OCI-LY1 (cell line): ENCODE results near the gene SGO2.

Source experiments
- H2AFZ ChIP-seq: fragments of 200-600 bp; sonication (generic), shearing (Covaris generic); 2 replicates; pipeline ENCODE4 v1.6.0; 2014; ENCODE audit warnings: antibody characterized with exemption, mild to moderate bottlenecking, low read length
- H3F3A ChIP-seq: fragments of 200-600 bp; sonication (generic), shearing (Covaris generic); 2 replicates; pipeline ENCODE4 v1.6.0; 2014; ENCODE audit warnings: mild to moderate bottlenecking, antibody characterized with exemption, low read length, moderate library complexity; ENCODE audit not compliant: insufficient read depth
- H3K27ac ChIP-seq: fragments of 200-600 bp; sonication (generic); 2 replicates; pipeline ENCODE4 v1.5.1; 2014; ENCODE audit warnings: low read length, mixed run types, mild to moderate bottlenecking, low read depth; ENCODE audit not compliant: poor library complexity, severe bottlenecking
- H3K27me3 ChIP-seq: fragments of 200-600 bp; sonication (generic); 2 replicates; pipeline ENCODE4 v1.6.0; 2014; ENCODE audit warnings: antibody characterized with exemption, mild to moderate bottlenecking, low read length, moderate library complexity; ENCODE audit not compliant: insufficient read depth
- H3K36me3 ChIP-seq: fragments of 200-600 bp; sonication (generic); 2 replicates; pipeline ENCODE4 v1.6.1; 2014; ENCODE audit warnings: mild to moderate bottlenecking, antibody characterized with exemption, low read length, moderate library complexity, mixed read lengths; ENCODE audit not compliant: insufficient read depth
- H3K4me1 ChIP-seq: fragments of 200-600 bp; sonication (generic); 2 replicates; pipeline ENCODE4 v1.5.1; 2014; ENCODE audit warnings: mild to moderate bottlenecking, low read length, moderate library complexity; ENCODE audit not compliant: insufficient read depth, severe bottlenecking
- H3K4me2 ChIP-seq: fragments of 200-600 bp; sonication (generic), shearing (Covaris generic); 2 replicates; pipeline ENCODE4 v1.6.1; 2014; ENCODE audit warnings: low read length
- H3K4me3 ChIP-seq: fragments of 200-600 bp; sonication (generic); 2 replicates; pipeline ENCODE4 v1.5.1; 2014; ENCODE audit warnings: low read length, low read depth, mild to moderate bottlenecking, mixed read lengths; ENCODE audit not compliant: poor library complexity, severe bottlenecking
- H3K79me2 ChIP-seq: fragments of 200-600 bp; shearing (Covaris generic); 2 replicates; pipeline ENCODE4 v1.6.1; 2016; ENCODE audit warnings: mixed run types, low read length, mixed read lengths; ENCODE audit not compliant: insufficient read depth
- H3K9ac ChIP-seq: fragments of 200-600 bp; sonication (generic), shearing (Covaris generic); 2 replicates; pipeline ENCODE4 v1.6.1; 2014; ENCODE audit warnings: mild to moderate bottlenecking, low read length, mixed read lengths
- H3K9me2 ChIP-seq: fragments of 200-600 bp; sonication (generic), shearing (Covaris generic); 2 replicates; pipeline ENCODE4 v1.6.1; 2014; ENCODE audit warnings: low read depth, mild to moderate bottlenecking, low read length, mixed read lengths
- H3K9me3 ChIP-seq: fragments of 200-600 bp; shearing (Covaris generic); 2 replicates; pipeline ENCODE4 v1.6.1; 2014; ENCODE audit warnings: low read length, mixed read lengths
- H4K20me1 ChIP-seq: fragments of 200-600 bp; sonication (generic), shearing (Covaris generic); 2 replicates; pipeline ENCODE4 v1.6.0; 2016; ENCODE audit warnings: mild to moderate bottlenecking, low read length; ENCODE audit not compliant: insufficient read depth
- EZH2 ChIP-seq: fragments of 200-600 bp; sonication (generic), shearing (Covaris generic); IDR thresholded peaks from 2 replicates; pipeline ENCODE4 v1.8.0; 2017; ENCODE audit warnings: borderline replicate concordance, mixed run types, mild to moderate bottlenecking, antibody characterized with exemption, low read length, moderate library complexity, mixed read lengths
- TF ChIP-seq, protein P1 (sequence below): fragments of 200-600 bp; sonication (generic), shearing (Covaris generic); IDR thresholded peaks from 2 replicates; pipeline ENCODE4 v1.5.1; 2017; ENCODE audit warnings: mild to moderate bottlenecking, antibody characterized with exemption, low read length, moderate library complexity, mixed read lengths

SGO2 gene

DNA sequence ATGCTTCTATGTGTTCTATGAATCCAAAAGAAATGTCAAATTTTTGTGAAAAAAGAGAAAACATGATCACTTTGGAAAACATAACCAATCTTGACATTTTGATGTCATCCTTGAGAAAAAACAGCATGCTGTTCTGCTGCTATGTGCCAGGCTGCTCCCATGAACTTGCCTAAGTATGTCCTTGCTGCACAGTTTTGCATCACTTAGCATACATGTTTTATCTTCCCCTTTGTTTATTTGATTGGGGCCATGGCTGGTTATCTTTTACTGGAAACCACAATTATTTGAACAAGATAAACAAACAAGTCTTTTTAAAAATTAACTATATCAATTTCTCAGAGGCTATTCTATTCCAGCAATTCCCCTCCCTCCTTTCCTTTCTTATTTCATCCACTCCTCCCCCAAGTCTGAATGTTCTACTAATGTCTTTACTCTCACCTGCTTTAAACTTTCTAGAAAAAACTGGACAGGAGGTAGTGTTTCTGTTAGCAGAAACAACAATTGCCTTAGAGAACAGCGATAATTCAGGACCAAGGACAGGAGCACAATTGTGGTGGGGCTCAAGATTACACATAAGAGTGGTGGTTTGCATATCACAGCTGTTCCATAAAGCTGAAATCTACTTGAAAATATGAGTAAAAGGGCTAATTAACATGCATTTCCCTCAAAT, 66.5 kb downstream of the SGO2 start:
- Histone ChIP-seq H3K27ac (no peak overlapping the region), H3K79me2 (no peaks in the 10 kb centered on the region), H3K36me3 (peaks cover 43% of the 10 kb centered on the region; the same call in 1 of the 2 replicates), H3K9ac (no peak overlapping the region), H3K4me2 (no peak overlapping the region), H3K9me3 (no peaks in the 10 kb centered on the region), H4K20me1 (no peaks in the 10 kb centered on the region), H3K4me3 (no peak overlapping the region), H3F3A (no peaks in the 10 kb centered on the region), H3K9me2 (no peaks in the 10 kb centered on the region), H3K27me3 (no peaks in the 10 kb centered on the region), H3K4me1 (peaks cover 18% of the 10 kb centered on the region), H2AFZ (no peak overlapping the region)
- no peak for TF ChIP-seq EZH2
- TF ChIP-seq, protein P1, sequence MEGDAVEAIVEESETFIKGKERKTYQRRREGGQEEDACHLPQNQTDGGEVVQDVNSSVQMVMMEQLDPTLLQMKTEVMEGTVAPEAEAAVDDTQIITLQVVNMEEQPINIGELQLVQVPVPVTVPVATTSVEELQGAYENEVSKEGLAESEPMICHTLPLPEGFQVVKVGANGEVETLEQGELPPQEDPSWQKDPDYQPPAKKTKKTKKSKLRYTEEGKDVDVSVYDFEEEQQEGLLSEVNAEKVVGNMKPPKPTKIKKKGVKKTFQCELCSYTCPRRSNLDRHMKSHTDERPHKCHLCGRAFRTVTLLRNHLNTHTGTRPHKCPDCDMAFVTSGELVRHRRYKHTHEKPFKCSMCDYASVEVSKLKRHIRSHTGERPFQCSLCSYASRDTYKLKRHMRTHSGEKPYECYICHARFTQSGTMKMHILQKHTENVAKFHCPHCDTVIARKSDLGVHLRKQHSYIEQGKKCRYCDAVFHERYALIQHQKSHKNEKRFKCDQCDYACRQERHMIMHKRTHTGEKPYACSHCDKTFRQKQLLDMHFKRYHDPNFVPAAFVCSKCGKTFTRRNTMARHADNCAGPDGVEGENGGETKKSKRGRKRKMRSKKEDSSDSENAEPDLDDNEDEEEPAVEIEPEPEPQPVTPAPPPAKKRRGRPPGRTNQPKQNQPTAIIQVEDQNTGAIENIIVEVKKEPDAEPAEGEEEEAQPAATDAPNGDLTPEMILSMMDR, result no peak

DNA sequence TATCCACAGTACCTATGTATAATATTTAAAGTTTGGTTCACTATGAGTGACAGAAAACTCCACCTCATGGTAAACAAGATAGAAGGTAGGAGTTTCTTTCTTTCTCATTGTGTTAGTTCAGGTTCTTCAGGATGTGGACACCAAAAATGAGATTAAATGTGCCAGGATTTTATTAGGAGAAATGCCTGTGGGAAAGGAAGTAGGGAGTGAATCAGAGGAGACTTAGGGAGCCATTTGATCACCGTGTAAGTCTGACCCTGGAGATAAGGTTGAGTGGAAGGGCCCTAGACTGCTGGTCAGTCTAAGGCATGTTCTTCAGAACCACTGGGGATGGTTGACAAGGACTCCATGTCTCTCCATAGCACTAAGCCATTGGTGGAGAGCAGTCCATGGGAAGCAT, 67.9 kb downstream of the SGO2 start:
- TF ChIP-seq, protein P1, result no peak
- TF ChIP-seq EZH2, result no peak
- H3K9me3 ChIP-seq, result no peaks in the 10 kb centered on the region
- no peak overlapping the region for H3K9ac ChIP-seq
- H3F3A ChIP-seq, result no peaks in the 10 kb centered on the region
- peaks cover 7% of the 10 kb centered on the region for H3K4me1 ChIP-seq
- no peaks in the 10 kb centered on the region for H3K79me2 ChIP-seq
- no peak overlapping the region for H3K27ac ChIP-seq
- H3K36me3 ChIP-seq, result peaks cover 52% of the 10 kb centered on the region; the same call in 1 of the 2 replicates
- no peaks in the 10 kb centered on the region for H3K9me2 ChIP-seq
- no peaks in the 10 kb centered on the region for H3K27me3 ChIP-seq
- no peak overlapping the region for H2AFZ ChIP-seq
- no peaks in the 10 kb centered on the region for H4K20me1 ChIP-seq
- H3K4me2 ChIP-seq, result no peak overlapping the region
- no peak overlapping the region for H3K4me3 ChIP-seq

DNA sequence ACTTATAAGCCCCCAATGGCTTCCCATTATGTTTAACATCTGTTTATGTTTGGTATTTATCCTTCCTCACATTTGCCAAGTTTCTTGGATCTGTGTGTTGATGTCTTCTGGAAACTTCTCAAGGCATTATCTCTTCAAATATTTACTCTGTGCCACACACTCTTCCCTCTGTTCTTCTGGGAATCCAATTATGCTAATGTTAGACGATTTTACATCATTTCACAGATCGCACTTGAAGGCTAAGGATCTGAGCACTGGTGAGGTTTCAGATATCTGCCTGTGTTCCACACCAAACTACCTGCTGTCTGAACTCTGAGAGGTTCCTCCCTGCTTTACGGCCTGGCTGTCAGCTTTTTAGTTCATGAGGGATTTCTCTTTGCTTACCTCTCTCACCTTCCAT, 69.9 kb downstream of the SGO2 start:
- Histone ChIP-seq H3K4me3 (no peak overlapping the region), H3K9me2 (no peaks in the 10 kb centered on the region), H3K4me2 (no peak overlapping the region), H3K9ac (no peak overlapping the region), H4K20me1 (no peaks in the 10 kb centered on the region), H3K27me3 (no peaks in the 10 kb centered on the region), H3K36me3 (peaks cover 66% of the 10 kb centered on the region; the same call in 1 of the 2 replicates), H3K27ac (no peak overlapping the region), H3K9me3 (no peaks in the 10 kb centered on the region), H3K79me2 (no peaks in the 10 kb centered on the region), H2AFZ (no peak overlapping the region), H3K4me1 (no peaks in the 10 kb centered on the region), H3F3A (no peaks in the 10 kb centered on the region)
- TF ChIP-seq, protein P1, result no peak
- TF ChIP-seq EZH2, result no peak
